GM21515 (cell line): Measurements from ENCODE around the gene GTPBP4.

Experiments
- ATAC-seq: cut with Tn5 transposase; IDR thresholded peaks from one replicate; pipeline ENCODE4 v1.9.1; 2021; ENCODE audit not compliant: unreplicated experiment

The GTPBP4 gene

DNA sequence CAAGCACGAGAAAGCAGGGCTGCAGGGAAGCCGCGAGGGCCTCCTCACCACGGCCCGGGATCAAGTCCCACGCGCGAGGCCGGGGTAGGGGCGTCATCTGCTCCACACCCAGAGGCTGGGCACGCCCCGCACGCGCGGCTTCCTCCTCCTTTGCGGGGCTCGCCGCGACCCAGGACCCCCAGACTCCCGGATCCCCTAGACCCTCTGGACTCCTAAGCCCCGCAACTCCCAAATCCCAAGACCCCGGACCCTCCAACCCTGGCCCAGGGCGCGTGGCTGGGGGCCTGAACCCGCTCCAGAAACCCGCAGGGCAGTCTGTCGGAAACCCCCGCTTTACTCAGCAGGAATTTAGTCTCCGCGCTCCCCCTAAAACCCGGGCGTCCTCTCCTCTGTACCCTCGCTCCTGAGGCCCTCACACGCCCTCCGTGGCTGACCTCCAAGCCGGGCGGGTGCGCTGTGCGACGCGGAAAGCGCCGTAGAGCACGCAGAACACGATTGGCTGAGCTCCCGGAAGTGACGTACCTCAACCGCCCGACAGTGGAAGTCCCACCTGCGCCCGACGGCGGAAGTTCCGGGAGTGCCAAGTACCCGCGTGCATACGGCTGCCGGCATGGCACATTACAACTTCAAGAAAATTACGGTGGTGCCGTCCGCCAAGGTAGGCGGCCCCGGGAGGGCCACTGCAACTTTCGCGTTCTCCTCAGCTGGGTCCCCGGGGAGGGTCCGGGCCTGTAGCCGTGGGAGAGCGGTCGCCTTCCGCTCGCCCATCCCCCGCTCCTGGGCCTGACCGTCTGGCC is at the start of gene GTPBP4:
Gene GTPBP4 (plus strand): TSS at position 565 of the 797 bp plus-strand sequence. CDS start 46 bp downstream, at position 611.
- ATAC-seq = peak; percentile 96

- ATAC-seq = no peak
Measured at GRCh38 chr10:938941-939678, 49.1 kb upstream of the GTPBP4 start.

DNA sequence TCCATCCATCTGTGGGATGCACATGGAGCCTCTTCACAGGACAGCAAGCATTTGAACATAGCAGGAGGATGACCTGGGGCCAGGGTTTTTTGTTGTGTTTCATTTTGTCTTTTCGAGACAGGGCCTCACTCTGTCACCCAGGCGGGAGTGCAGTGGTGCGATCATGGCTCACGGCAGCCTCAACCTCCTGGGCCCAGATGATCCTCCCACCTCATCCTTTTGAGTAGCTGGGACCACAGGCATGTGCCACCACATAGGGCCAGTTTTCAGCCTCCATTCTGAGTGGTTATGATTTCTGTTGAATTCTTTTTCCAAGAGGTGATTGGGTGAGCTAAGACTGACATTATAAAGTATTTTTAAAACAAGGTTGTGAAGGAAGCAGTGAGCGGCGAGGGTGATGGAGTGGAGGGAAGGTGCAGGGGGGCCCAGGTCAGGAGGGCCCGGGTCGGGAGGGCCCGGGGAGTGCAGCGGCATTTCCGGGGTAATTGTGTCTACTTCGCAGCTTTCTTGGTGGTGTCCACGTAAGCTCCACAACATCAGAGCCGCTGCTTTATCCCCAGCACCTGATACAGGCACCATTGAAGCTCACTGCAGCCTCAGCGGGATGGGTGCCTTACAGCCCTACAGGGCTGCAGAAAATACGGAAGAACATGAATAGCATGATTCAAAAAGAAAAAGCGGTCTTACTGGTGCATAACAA is 44.8 kb upstream of the GTPBP4 start:
- peak; percentile 54 for ATAC-seq

DNA sequence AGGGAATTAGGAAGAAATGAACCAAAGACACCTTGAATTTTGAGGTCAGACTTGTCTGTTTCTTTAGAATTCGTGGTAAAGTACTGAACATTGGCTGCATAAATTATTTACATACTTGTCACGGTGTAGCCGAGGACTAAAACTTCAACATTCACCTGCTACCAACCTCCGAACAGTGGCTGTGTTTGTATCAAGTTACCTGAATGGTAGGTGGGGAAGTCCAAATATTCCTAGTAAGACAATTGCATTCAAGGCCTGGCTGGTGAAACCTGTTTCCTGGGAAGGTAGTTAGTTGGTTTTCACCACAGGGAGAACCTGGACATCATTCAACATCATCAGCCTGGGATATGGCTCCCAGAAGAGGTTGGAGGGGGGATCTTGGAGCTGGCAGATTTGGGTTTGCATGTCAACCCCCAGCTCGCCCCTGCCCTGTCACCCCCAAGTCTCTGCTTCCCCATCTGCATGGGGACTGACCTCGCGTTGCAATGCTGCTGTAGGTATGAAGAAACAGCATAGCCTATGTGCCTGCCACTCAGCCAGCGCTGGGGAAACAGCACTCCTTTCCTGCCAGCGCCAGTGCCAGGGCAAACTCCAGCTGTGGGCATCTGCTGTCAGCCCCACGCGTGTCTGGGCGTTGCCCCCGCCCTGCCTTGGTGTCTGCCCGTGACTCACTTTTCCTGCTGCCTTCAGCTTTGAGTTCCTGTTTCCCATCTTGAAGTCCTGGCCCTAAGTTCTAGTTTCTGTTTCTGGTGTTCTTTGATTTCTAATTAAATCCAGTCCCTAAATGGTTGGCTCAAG is 44.0 kb upstream of the GTPBP4 start:
- ATAC-seq = peak; percentile 29

DNA sequence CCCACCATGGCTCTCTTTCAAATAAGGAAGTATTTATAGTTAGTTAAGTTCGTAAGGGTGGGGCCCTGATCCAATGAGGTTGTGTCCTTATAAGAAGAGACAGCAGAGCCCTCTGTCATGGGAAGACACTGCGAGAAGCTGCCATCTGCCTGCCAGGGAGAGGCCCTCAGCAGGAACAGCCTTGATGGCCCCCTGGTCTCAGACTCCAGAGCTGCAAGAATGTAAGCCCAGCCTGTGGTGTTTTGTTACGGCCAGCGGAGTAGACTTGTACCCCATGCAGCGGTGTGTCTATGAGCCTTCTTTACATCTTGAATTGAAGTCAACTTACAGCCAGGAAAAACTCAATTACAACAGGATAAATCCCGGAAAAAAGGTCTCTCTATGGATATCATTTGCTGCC is 42.5 kb upstream of the GTPBP4 start:
- ATAC-seq = no peak

- no peak for ATAC-seq
Measured at GRCh38 chr10:947051-947450, 41.2 kb upstream of the GTPBP4 start.

GRCh38 chr10:947881-948280 is 40.4 kb upstream of the GTPBP4 start:
- no peak for ATAC-seq

- no peak for ATAC-seq
Measured at GRCh38 chr10:948347-948746, 39.9 kb upstream of the GTPBP4 start.

GRCh38 chr10:949446-949845 is 38.8 kb upstream of the GTPBP4 start:
- ATAC-seq = no peak

- no peak for ATAC-seq
Measured at GRCh38 chr10:953836-954235, 34.4 kb upstream of the GTPBP4 start.

- ATAC-seq = no peak
Measured at GRCh38 chr10:954396-954795, 33.8 kb upstream of the GTPBP4 start.

DNA sequence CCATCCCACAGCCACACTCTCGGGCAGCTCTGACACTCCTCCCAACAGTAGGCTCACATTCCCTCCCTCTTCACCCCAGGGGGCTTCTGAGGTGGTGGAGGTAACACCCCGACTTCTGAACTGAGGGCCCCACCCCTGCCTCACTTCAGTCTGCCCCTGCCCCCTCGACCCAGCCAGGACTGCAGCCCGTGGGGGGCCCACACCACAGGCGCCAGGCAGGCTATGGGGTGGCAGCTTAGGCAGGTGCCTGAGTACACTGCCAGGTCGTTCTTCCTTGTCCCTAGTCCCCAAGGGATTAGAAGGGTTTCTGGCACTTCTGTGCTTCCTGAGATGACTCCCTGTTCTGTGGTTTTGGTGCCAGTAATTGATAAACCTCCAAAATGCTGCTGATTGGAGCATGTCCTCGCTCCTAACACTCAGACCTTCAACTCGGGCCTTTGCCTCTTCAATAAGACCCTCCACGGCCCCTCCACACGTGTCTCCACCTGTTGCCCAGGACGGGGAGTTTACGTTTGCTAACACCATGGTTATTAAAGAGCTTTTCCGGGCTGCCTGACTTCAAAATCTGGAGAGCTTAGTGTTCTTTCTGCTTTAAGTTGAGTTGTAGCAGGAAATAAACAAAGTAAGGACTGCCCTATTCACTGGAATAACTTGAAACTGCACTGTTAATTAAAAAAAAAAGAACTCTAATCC is 33.0 kb upstream of the GTPBP4 start:
- ATAC-seq = no peak

DNA sequence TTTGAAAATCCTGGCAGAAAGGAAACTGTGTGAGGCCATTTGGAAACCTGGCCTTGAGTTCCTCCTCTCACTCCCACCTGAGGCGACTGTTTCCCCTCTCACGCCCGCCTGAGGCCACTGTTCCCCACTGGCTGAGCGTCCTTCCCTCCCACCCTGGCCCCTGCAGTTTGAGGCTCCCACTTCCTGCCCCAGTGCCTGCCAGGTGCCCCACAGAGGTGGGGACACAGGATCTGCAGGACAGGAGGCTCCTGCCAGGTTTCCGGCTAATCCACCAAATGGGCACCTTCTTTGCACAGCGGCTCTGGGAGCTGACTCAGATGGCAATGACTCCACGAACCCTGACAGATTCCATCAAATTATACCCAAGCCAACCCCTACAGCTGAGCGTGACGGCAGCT is 32.4 kb upstream of the GTPBP4 start:
- no peak for ATAC-seq

- no peak for ATAC-seq
Measured at GRCh38 chr10:958106-958505, 30.1 kb upstream of the GTPBP4 start.

- no peak for ATAC-seq
Measured at GRCh38 chr10:958856-959255, 29.4 kb upstream of the GTPBP4 start.

GRCh38 chr10:962342-962741 is 25.9 kb upstream of the GTPBP4 start:
- no peak for ATAC-seq

DNA sequence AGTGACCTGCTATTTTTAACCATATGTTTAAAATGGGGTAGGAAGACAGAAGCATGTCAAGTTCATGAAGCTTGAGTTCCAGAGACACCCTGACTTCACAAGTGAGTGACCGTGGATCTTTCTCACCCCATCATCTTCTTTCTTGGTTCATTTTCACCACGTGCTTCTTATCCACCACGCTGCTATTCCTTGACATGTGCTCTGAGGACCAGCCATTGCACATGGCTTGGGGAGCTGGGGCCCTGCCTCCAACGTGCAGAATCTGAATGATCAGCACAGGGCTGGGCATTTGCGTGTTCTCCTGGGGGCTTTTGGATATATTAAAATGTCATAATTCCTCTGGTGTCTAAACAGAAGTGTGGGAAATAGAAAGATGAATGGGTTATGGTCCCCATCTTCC is 25.0 kb upstream of the GTPBP4 start:
- ATAC-seq = no peak

DNA sequence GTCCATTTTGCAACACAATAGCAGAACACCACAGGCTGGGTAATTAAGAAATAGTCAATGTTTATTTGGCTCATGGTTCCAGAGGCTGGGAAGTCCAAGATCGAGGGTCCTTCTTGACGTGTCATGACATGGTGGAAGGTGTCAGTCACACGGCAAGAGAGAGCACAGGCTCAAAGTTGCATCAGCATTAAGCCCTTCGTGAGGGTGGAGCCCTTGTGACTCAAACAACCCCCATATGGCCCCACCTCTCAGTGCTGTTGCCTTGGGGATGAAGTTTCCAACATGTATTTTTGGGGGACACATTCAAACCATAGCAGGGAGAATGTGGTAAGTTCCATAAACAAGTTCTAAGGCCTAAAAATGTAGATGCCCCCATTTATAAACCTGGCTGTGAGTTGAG is 24.6 kb upstream of the GTPBP4 start:
- no peak for ATAC-seq

- ATAC-seq = no peak
Measured at GRCh38 chr10:964321-964987, 23.8 kb upstream of the GTPBP4 start.

- ATAC-seq = no peak
Measured at GRCh38 chr10:964988-965417, 23.2 kb upstream of the GTPBP4 start.
